ENCODE results near the gene SRD5A2.
"Not testable (repeated sequence)": the region's sequence is repeated elsewhere in the genome, so short reads cannot be mapped to it uniquely, and the experiment has no call there.

Gene SRD5A2

GRCh38 chr2:31504311-31504710 lies 76.4 kb downstream of the SRD5A2 start:
- no peak overlapping the region for H3K27ac ChIP-seq
- no peak for TF ChIP-seq CTCF (conservative IDR thresholded peaks at IDR 0.05)
- no peak for TF ChIP-seq ZFX (IDR thresholded peaks at IDR 0.05)

- H3K27ac ChIP-seq = not testable (repeated sequence)
These were observed 84.3 kb downstream of the SRD5A2 start for GRCh38 chr2:31496451-31496874.

- H3K27ac ChIP-seq = not testable (repeated sequence)
These were observed 91.4 kb downstream of the SRD5A2 start for GRCh38 chr2:31489339-31489738.

- no peak overlapping the region for H3K27ac ChIP-seq
- no peak for TF ChIP-seq CTCF (conservative IDR thresholded peaks at IDR 0.05)
These were observed 97.5 kb downstream of the SRD5A2 start for GRCh38 chr2:31483246-31483645.

- H3K27ac ChIP-seq = no peak overlapping the region
- TF ChIP-seq CTCF (conservative IDR thresholded peaks at IDR 0.05) = no peak
- no peak for TF ChIP-seq ZFX (IDR thresholded peaks at IDR 0.05)
These were observed 104.1 kb downstream of the SRD5A2 start for GRCh38 chr2:31476511-31477180.

- no peak for TF ChIP-seq ZFX (IDR thresholded peaks at IDR 0.05)
These were observed 105.0 kb downstream of the SRD5A2 start for GRCh38 chr2:31475692-31476091.

GRCh38 chr2:31474296-31474695 lies 106.4 kb downstream of the SRD5A2 start:
- no peak overlapping the region for H3K27ac ChIP-seq
- no peak for TF ChIP-seq ZFX (IDR thresholded peaks at IDR 0.05)
- TF ChIP-seq CTCF (conservative IDR thresholded peaks at IDR 0.05) = no peak

More at GRCh38 chr2:31475692-31476091, 105.0 kb downstream of the SRD5A2 start:
- no peak overlapping the region for H3K27ac ChIP-seq
